Gastrocnemius medialis (tissue), 4 donors: ENCODE data around the gene ARMC2. TPM values are rescaled to one million over a fixed set of nuclear protein-coding genes. Genes with fewer than 3 reads are reported as not detected.

ENCODE experiments used
- ATAC-seq, 2 donors: fragments of 150-250 bp; one replicate each; pipeline ENCODE4 v1.9.1; 2016
- DNase-seq, 2 donors: peaks; one replicate each; pipeline ENCODE4 v3.0.0-alpha.2; 2019
- H3K27ac ChIP-seq, 4 donors: fragments of 200-600 bp; sonication (generic); 1 replicate in 1 of 4; 2 replicates in 3 of 4; pipeline ENCODE4 v1.5.1; 2016 to 2018; ENCODE audit warnings: mild to moderate bottlenecking in 2 of 4, moderate library complexity in 1 of 4
- H3K27me3 ChIP-seq, 3 donors: fragments of 200-600 bp; sonication (generic) in 2 of 3; 1 replicate in 1 of 3; 2 replicates in 2 of 3; pipeline versions ENCODE4 v1.5.1 to v1.6.0; 2016 to 2019; ENCODE audit warnings: mild to moderate bottlenecking in 1 of 3, moderate library complexity in 1 of 3
- H3K36me3 ChIP-seq, 2 donors: fragments of 200-600 bp; sonication (generic) in 1 of 2; one replicate each; pipeline ENCODE4 v1.5.1; 2017 to 2018
- H3K4me1 ChIP-seq, 2 donors: fragments of 200-600 bp; sonication (generic) in 1 of 2; one replicate each; pipeline ENCODE4 v1.5.1; 2016 to 2017; ENCODE audit warnings: mild to moderate bottlenecking in 2 of 2
- H3K4me3 ChIP-seq, 4 donors: fragments of 200-600 bp; sonication (generic) in 3 of 4; 1 replicate in 1 of 4; 2 replicates in 3 of 4; pipeline ENCODE4 v1.5.1; 2016 to 2019; ENCODE audit warnings: mild to moderate bottlenecking in 2 of 4
- H3K9me3 ChIP-seq, 3 donors: fragments of 200-600 bp; sonication (generic) in 2 of 3; 1 replicate in 1 of 3; 2 replicates in 2 of 3; pipeline ENCODE4 v1.5.1; 2016 to 2019
- CTCF ChIP-seq, 5 experiments: fragments of 450-650 bp in 3 of 5; fragments of 200-600 bp in 2 of 5; sonication (generic) in 2 of 5; IDR thresholded peaks in 4 of 5; conservative IDR thresholded peaks in 1 of 5; 1 replicate in 4 of 5; 2 replicates in 1 of 5; pipeline ENCODE4 v1.5.1; 2016 to 2019; ENCODE audit warnings: antibody characterized with exemption in 5 of 5, mild to moderate bottlenecking in 3 of 5, moderate library complexity in 3 of 5
- POLR2A ChIP-seq, 2 donors: fragments of 450-650 bp; IDR thresholded peaks; one replicate each; pipeline ENCODE4 v1.6.1; 2017; ENCODE audit warnings: antibody characterized with exemption in 2 of 2, mild to moderate bottlenecking in 2 of 2, moderate library complexity in 2 of 2
- in situ Hi-C, 4 donors: fragments of 200-750 bp; cut with MboI; loops; one replicate each; pipeline versions ENCODE4 v1.15.0 to v1.8.0; 2017; ENCODE audit warnings: low sequenced_read_pairs in 4 of 4
- intact Hi-C: fragments of 100-400 bp; cut with DNase I; formaldehyde crosslinking; loops from one replicate; pipeline ENCODE4 v1.15.1; 2023; ENCODE audit warnings: low total_unique reads
- total RNA-seq, 4 donors: library from RNA; depleted of rRNA; stranded (reverse); fragments of >200 nt; gene quantifications; one replicate each; pipeline versions ENCODE4 v1.1.0 to v1.2.3, GENCODE V29; 2016

Gene ARMC2
- total RNA-seq, 4 donors from 2014 or later, result 0.20 to 1.8 (median 0.56) TPM

- intact Hi-C loops, result no loop called here
Measured at GRCh38 chr6:108961985-108962384, 113.8 kb downstream of the ARMC2 start.

GRCh38 chr6:108966251-108966650 lies 118.0 kb downstream of the ARMC2 start:
- peak overlapping the region; percentile 71 to 82 (median 76) for H3K27ac ChIP-seq
- no peak for TF ChIP-seq POLR2A (IDR thresholded peaks at IDR 0.05)
- TF ChIP-seq CTCF (IDR thresholded peaks at IDR 0.05 in 4 of 5, conservative IDR thresholded peaks at IDR 0.05 in 1 of 5), result no peak
- ATAC-seq (no peak), DNase-seq (no peak)
- H3K9me3 ChIP-seq, result no peaks in the 10 kb centered on the region
- H3K4me1 ChIP-seq, result peaks cover 24 to 29% of the 10 kb centered on the region in 2 donors
- H3K36me3 ChIP-seq, result no peaks in the 10 kb centered on the region
- intact Hi-C loops, result no loop called here
- no peaks in the 10 kb centered on the region for H3K27me3 ChIP-seq
- H3K4me3 ChIP-seq, result no peak overlapping the region
- in situ Hi-C loops, result no loop called here

More at GRCh38 chr6:108961985-108962384, 113.8 kb downstream of the ARMC2 start:
- no peak for TF ChIP-seq POLR2A (IDR thresholded peaks at IDR 0.05)
- no peak for TF ChIP-seq CTCF (IDR thresholded peaks at IDR 0.05 in 4 of 5, conservative IDR thresholded peaks at IDR 0.05 in 1 of 5)
- no peaks in the 10 kb centered on the region for H3K27me3 ChIP-seq
- no peaks in the 10 kb centered on the region for H3K9me3 ChIP-seq
- H3K4me3 ChIP-seq, result no peak overlapping the region
- no peaks in the 10 kb centered on the region for H3K36me3 ChIP-seq
- in situ Hi-C loops, result no loop called here
- DNase-seq, result no peak
- no peak overlapping the region for H3K27ac ChIP-seq
- no peak for ATAC-seq
- H3K4me1 ChIP-seq, result peaks cover 10 to 22% of the 10 kb centered on the region in 2 donors

- ATAC-seq (peak; percentile 71 to 84), DNase-seq (peak; percentile 56 to 73)
- Histone ChIP-seq H3K27ac (peak overlapping the region; percentile 71 to 82 (median 76)), H3K4me1 (peaks cover 33 to 36% of the 10 kb centered on the region in 2 donors), H3K9me3 (no peaks in the 10 kb centered on the region), H3K36me3 (no peaks in the 10 kb centered on the region), H3K4me3 (no peak overlapping the region), H3K27me3 (no peaks in the 10 kb centered on the region)
- TF ChIP-seq CTCF (IDR thresholded peaks at IDR 0.05 in 4 of 5, conservative IDR thresholded peaks at IDR 0.05 in 1 of 5), result no peak
- peak; percentile 28 to 53 for TF ChIP-seq POLR2A (IDR thresholded peaks at IDR 0.05)
- intact Hi-C loops (no loop called here), in situ Hi-C loops (no loop called here)
Measured at GRCh38 chr6:108966855-108967755, 118.9 kb downstream of the ARMC2 start.

- in situ Hi-C loops, result no loop called here
- Histone ChIP-seq H3K4me3 (no peak overlapping the region), H3K27me3 (no peaks in the 10 kb centered on the region), H3K9me3 (no peaks in the 10 kb centered on the region), H3K4me1 (peaks cover 35 to 39% of the 10 kb centered on the region in 2 donors), H3K36me3 (no peaks in the 10 kb centered on the region), H3K27ac (peak overlapping the region; percentile 71 to 82 (median 76))
- no peak for TF ChIP-seq POLR2A (IDR thresholded peaks at IDR 0.05)
- TF ChIP-seq CTCF (IDR thresholded peaks at IDR 0.05 in 4 of 5, conservative IDR thresholded peaks at IDR 0.05 in 1 of 5), result no peak
- intact Hi-C loops, result loop anchor here (2.0 kb wide), 1 partner anchor 32 kb away; no protein-coding TSS in a partner anchor
- DNase-seq (no peak), ATAC-seq (no peak)
Measured at GRCh38 chr6:108968325-108969316, 120.4 kb downstream of the ARMC2 start.
